Adipose tissue (tissue), 3 donors: ENCODE data around the gene KDM1A. TPM values are rescaled to one million over a fixed set of nuclear protein-coding genes. Genes with fewer than 3 reads are reported as not detected.
"Not testable (repeated sequence)": the region's sequence is repeated elsewhere in the genome, so short reads cannot be mapped to it uniquely, and the experiment has no call there.

Experiments used
- H3K27ac ChIP-seq: one replicate; pipeline ENCODE4 v1.5.1; 2013; ENCODE audit warnings: low read depth, low read length
- WGBS, 3 donors: extraction: QIAGEN DNeasy Blood & Tissue Kit; methylation state at CpG; one replicate each; pipeline ENCODE4 v1.1.7; 2013; 5-methylcytosine and 5-hydroxymethylcytosine counted together
- polyA plus RNA-seq, 3 donors: library from polyadenylated mRNA; stranded (reverse); fragments of 200-250 nt; gene quantifications; one replicate each; pipeline ENCODE4 v1.2.3, GENCODE V29; 2013
- donor health status: healthy with polysubstance abuse.
- donor health status: Bipolar disorder and iron deficiency.
- donor health status: healthy.

Gene KDM1A
- polyA plus RNA-seq, 3 donors: 20.1 to 24.9 (median 21.0) TPM

- H3K27ac ChIP-seq: no peak overlapping the region
- WGBS, 3 donors: 77 to 89% (median 80%) methylated on average over 4 of the region's 4 CpGs
Measured at GRCh38 chr1:23007106-23007505, 12.2 kb upstream of the KDM1A start.

GRCh38 chr1:23008901-23009300 lies 10.4 kb upstream of the KDM1A start:
- WGBS, 3 donors: 88 to 92% (median 90%) methylated on average over 2 of the region's 2 CpGs
- H3K27ac ChIP-seq: no peak overlapping the region

GRCh38 chr1:23010025-23010424 lies 9.2 kb upstream of the KDM1A start:
- WGBS, 3 donors: 84 to 89% (median 88%) methylated on average over 8 of the region's 8 CpGs
- H3K27ac ChIP-seq: not testable (repeated sequence)

- 59 to 83% (median 74%) methylated on average over 3 of the region's 3 CpGs for WGBS, 3 donors
- H3K27ac ChIP-seq: no peak overlapping the region
Measured at GRCh38 chr1:23013657-23014056, 5.6 kb upstream of the KDM1A start.

- 24 to 39% (median 38%) methylated on average over 10 of the region's 10 CpGs for WGBS, 3 donors
- H3K27ac ChIP-seq: no peak overlapping the region
Measured at GRCh38 chr1:23018661-23019093, 591 bp upstream of the KDM1A start.

GRCh38 chr1:23019863-23020625 lies 776 bp downstream of the KDM1A start:
- 0 to 1% (median 0%) methylated on average over 42 of the region's 42 CpGs for WGBS, 3 donors
- no peak overlapping the region for H3K27ac ChIP-seq

- no peak overlapping the region for H3K27ac ChIP-seq
- WGBS, 3 donors: 32 to 45% (median 40%) methylated on average over 7 of the region's 7 CpGs
Measured at GRCh38 chr1:23020706-23021405, 1.6 kb downstream of the KDM1A start.

GRCh38 chr1:23021834-23022233 lies 2.6 kb downstream of the KDM1A start:
- no peak overlapping the region for H3K27ac ChIP-seq
- 88 to 98% (median 94%) methylated on average over 2 of the region's 2 CpGs for WGBS, 3 donors

- 89 to 97% (median 89%) methylated on average over 5 of the region's 5 CpGs for WGBS, 3 donors
- no peak overlapping the region for H3K27ac ChIP-seq
Measured at GRCh38 chr1:23023174-23023845, 4.0 kb downstream of the KDM1A start.

- no peak overlapping the region for H3K27ac ChIP-seq
- 95 to 100% (median 96%) methylated on average over 2 of the region's 2 CpGs for WGBS, 3 donors
Measured at GRCh38 chr1:23026568-23026967, 7.3 kb downstream of the KDM1A start.

- 82 to 91% (median 87%) methylated on average over 4 of the region's 4 CpGs for WGBS, 3 donors
- no peak overlapping the region for H3K27ac ChIP-seq
Measured at GRCh38 chr1:23027352-23027907, 8.2 kb downstream of the KDM1A start.

GRCh38 chr1:23029337-23029736 lies 10.1 kb downstream of the KDM1A start:
- no peak overlapping the region for H3K27ac ChIP-seq
- WGBS, 3 donors: 78 to 94% (median 81%) methylated on average over 4 of the region's 4 CpGs

GRCh38 chr1:23035823-23036452 lies 16.7 kb downstream of the KDM1A start:
- no peak overlapping the region for H3K27ac ChIP-seq
- 86 to 94% (median 91%) methylated on average over 2 of the region's 2 CpGs for WGBS, 3 donors

- H3K27ac ChIP-seq: no peak overlapping the region
- 92 to 99% (median 94%) methylated on average over 4 of the region's 4 CpGs for WGBS, 3 donors
Measured at GRCh38 chr1:23037081-23037740, 17.9 kb downstream of the KDM1A start.

- no peak overlapping the region for H3K27ac ChIP-seq
- WGBS, 3 donors: 60 to 73% (median 61%) methylated on average over 7 of the region's 7 CpGs
Measured at GRCh38 chr1:23039308-23039826, 20.1 kb downstream of the KDM1A start.

- no peak overlapping the region for H3K27ac ChIP-seq
- WGBS, 3 donors: 92 to 95% (median 94%) methylated on average over 5 of the region's 5 CpGs
Measured at GRCh38 chr1:23040509-23040908, 21.2 kb downstream of the KDM1A start.

GRCh38 chr1:23044035-23044434 lies 24.8 kb downstream of the KDM1A start:
- H3K27ac ChIP-seq: no peak overlapping the region
- WGBS, 3 donors: 92 to 99% (median 96%) methylated on average over 3 of the region's 3 CpGs

GRCh38 chr1:23050201-23050600 lies 30.9 kb downstream of the KDM1A start:
- no peak overlapping the region for H3K27ac ChIP-seq
- 76 to 89% (median 77%) methylated on average over 7 of the region's 7 CpGs for WGBS, 3 donors
